ENCODE measurements around the gene BBLN.

GRCh38 chr9:128175102-128175563 is 15.1 kb downstream of the BBLN start:
- TF ChIP-seq CTCF (conservative IDR thresholded peaks at IDR 0.05 in 1 of 2, IDR thresholded peaks at IDR 0.05 in 1 of 2; ENCODE audit: extremely low read depth in 1 of 2, insufficient read depth in 1 of 2, low read depth in 1 of 2, low read length in 2 of 2) (no peak), EZH2 (IDR thresholded peaks at IDR 0.05; ENCODE audit: borderline replicate concordance, low read length) (no peak)
